Brain microvascular endothelial cell (primary cell): Measurements from ENCODE around the gene FBXO39.
"Not testable (repeated sequence)": the region's sequence is repeated elsewhere in the genome, so short reads cannot be mapped to it uniquely, and the experiment has no call there.

Experiments
- DNase-seq: peaks from one replicate; pipeline ENCODE4 v3.0.0-alpha.2; 2020
- H3K27ac ChIP-seq: fragments of 250-450 bp; sonication (Bioruptor Pico); 2 replicates; pipeline ENCODE4 v1.5.1; 2020; ENCODE audit warnings: mild to moderate bottlenecking, moderate library complexity
- H3K27me3 ChIP-seq: fragments of 250-450 bp; sonication (Bioruptor Pico); replicated peaks from 2 replicates; pipeline ENCODE4 v1.5.1; 2020; ENCODE audit warnings: mild to moderate bottlenecking
- H3K36me3 ChIP-seq: fragments of 250-450 bp; sonication (Bioruptor Pico); replicated peaks from 2 replicates; pipeline ENCODE4 v1.5.1; 2020; ENCODE audit warnings: mild to moderate bottlenecking
- H3K4me3 ChIP-seq: 2 replicates; pipeline ENCODE4 v1.5.1; 2011; ENCODE audit warnings: low read depth, mild to moderate bottlenecking, control low read depth, low read length, moderate library complexity
- CTCF ChIP-seq: IDR thresholded peaks from 2 replicates; pipeline ENCODE4 v1.5.1; 2011; ENCODE audit warnings: low read depth, mild to moderate bottlenecking, moderate library complexity, low read length, control low read depth, inconsistent platforms; ENCODE audit errors: missing control alignments
- in situ Hi-C: cut with HindIII; loops from 2 replicates; pipeline ENCODE4 v1.10.0; 2017; ENCODE audit warnings: low sequenced_read_pairs, low pct_ligation_motif_present

FBXO39 gene

GRCh38 chr17:6775871-6776405, at the start of gene FBXO39:
TSS of gene FBXO39 (plus strand) at chr17:6776215. CDS start at chr17:6779869, 3,654 bp downstream.
- in situ Hi-C loops: no loop called here
- Histone ChIP-seq H3K36me3 (no peaks in the 10 kb centered on the region), H3K27ac (no peak within 1 kb of the TSS)

GRCh38 chr17:6729531-6729930, 46.5 kb upstream of the FBXO39 start:
- no peaks in the 10 kb centered on the region for H3K36me3 ChIP-seq
- no peak overlapping the region for H3K27ac ChIP-seq
- H3K27me3 ChIP-seq: no peaks in the 10 kb centered on the region
- in situ Hi-C loops: no loop called here
- no peak overlapping the region for H3K4me3 ChIP-seq
- no peak for DNase-seq
- no peak for TF ChIP-seq CTCF

More at GRCh38 chr17:6775871-6776405, at the start of gene FBXO39:
- no peak within 1 kb of the TSS for H3K4me3 ChIP-seq
- DNase-seq: no peak
- no peak for TF ChIP-seq CTCF
- peaks cover 19% of the 10 kb centered on the region for H3K27me3 ChIP-seq

- in situ Hi-C loops, DNase-seq: not testable (repeated sequence)
Observed at GRCh38 chr17:6746665-6747064, 29.4 kb upstream of the FBXO39 start.

GRCh38 chr17:6748617-6749016, 27.4 kb upstream of the FBXO39 start:
- no peak overlapping the region for H3K27ac ChIP-seq
- TF ChIP-seq CTCF: no peak
- in situ Hi-C loops: no loop called here
- H3K4me3 ChIP-seq: no peak overlapping the region
- no peaks in the 10 kb centered on the region for H3K27me3 ChIP-seq
- no peak for DNase-seq
- no peaks in the 10 kb centered on the region for H3K36me3 ChIP-seq

More at GRCh38 chr17:6746665-6747064, 29.4 kb upstream of the FBXO39 start:
- not testable (repeated sequence) for H3K36me3 ChIP-seq, H3K4me3 ChIP-seq, H3K27me3 ChIP-seq, H3K27ac ChIP-seq

- DNase-seq: no peak
- Histone ChIP-seq H3K27ac (no peak overlapping the region), H3K36me3 (no peaks in the 10 kb centered on the region), H3K27me3 (no peaks in the 10 kb centered on the region), H3K4me3 (no peak overlapping the region)
- peak; percentile 41 for TF ChIP-seq CTCF
- in situ Hi-C loops: no loop called here
Observed at GRCh38 chr17:6749519-6749918, 26.5 kb upstream of the FBXO39 start.

GRCh38 chr17:6752068-6752909, 23.7 kb upstream of the FBXO39 start:
- Histone ChIP-seq H3K27ac (peak overlapping the region; percentile 99), H3K36me3 (no peaks in the 10 kb centered on the region), H3K4me3 (no peak overlapping the region), H3K27me3 (no peaks in the 10 kb centered on the region)
- in situ Hi-C loops: no loop called here
- peak; percentile 99 for DNase-seq
- TF ChIP-seq CTCF: peak; percentile 8
